T-helper 1 cell treated with Interleukin-12 subunit alpha and Interleukin-12 subunit beta and Interleukin-4 antibody, amounts not matched to agents 30 μg/mL and 1 μg/mL, for 36 hours (primary cell): ENCODE data around the gene CACNA2D3.

ENCODE experiments used
- H3K27ac Mint-ChIP-seq: one replicate; pipeline ENCODE4 v1.8.0; 2021; ENCODE audit warnings: mild to moderate bottlenecking, mixed read lengths
- H3K27me3 Mint-ChIP-seq: one replicate; pipeline ENCODE4 v1.8.0; 2021; ENCODE audit warnings: low read depth, mixed read lengths
- H3K36me3 Mint-ChIP-seq: one replicate; pipeline ENCODE4 v1.8.0; 2021; ENCODE audit warnings: low read depth, mixed read lengths
- H3K4me1 Mint-ChIP-seq: one replicate; pipeline ENCODE4 v1.8.0; 2021; ENCODE audit warnings: low read depth, mixed read lengths
- H3K4me3 Mint-ChIP-seq: one replicate; pipeline ENCODE4 v1.8.0; 2021; ENCODE audit warnings: mild to moderate bottlenecking, moderate library complexity, mixed read lengths
- H3K9me3 Mint-ChIP-seq: one replicate; pipeline ENCODE4 v1.8.0; 2021; ENCODE audit warnings: mixed read lengths

CACNA2D3 gene

GRCh38 chr3:54785976-54786375 is 663.6 kb downstream of the CACNA2D3 start:
- H3K4me3 Mint-ChIP-seq, result no peak overlapping the region
- no peaks in the 10 kb centered on the region for H3K36me3 Mint-ChIP-seq
- H3K9me3 Mint-ChIP-seq, result no peaks in the 10 kb centered on the region
- no peaks in the 10 kb centered on the region for H3K27me3 Mint-ChIP-seq
- no peaks in the 10 kb centered on the region for H3K4me1 Mint-ChIP-seq
- H3K27ac Mint-ChIP-seq, result no peak overlapping the region

DNA sequence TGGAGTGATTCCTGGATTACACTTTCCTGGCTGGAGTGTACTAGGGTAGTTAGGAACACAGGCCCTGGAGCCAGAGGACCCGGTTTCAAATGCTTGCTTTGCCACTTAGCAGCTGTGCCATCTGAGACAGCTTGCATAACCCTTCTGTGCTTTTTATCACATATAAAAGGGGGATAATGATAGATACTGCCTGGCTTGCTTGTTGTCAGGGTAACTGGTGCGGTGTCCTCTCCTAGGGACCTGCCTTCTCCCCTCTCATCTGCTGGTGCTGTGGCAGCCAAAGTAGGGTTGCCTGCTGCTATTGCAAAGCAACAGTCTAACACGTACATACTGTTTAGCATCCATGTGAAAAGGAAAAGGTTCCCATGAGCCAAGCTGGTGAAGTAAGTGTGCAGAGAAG is 667.7 kb downstream of the CACNA2D3 start:
- H3K4me3 Mint-ChIP-seq, result no peak overlapping the region

DNA sequence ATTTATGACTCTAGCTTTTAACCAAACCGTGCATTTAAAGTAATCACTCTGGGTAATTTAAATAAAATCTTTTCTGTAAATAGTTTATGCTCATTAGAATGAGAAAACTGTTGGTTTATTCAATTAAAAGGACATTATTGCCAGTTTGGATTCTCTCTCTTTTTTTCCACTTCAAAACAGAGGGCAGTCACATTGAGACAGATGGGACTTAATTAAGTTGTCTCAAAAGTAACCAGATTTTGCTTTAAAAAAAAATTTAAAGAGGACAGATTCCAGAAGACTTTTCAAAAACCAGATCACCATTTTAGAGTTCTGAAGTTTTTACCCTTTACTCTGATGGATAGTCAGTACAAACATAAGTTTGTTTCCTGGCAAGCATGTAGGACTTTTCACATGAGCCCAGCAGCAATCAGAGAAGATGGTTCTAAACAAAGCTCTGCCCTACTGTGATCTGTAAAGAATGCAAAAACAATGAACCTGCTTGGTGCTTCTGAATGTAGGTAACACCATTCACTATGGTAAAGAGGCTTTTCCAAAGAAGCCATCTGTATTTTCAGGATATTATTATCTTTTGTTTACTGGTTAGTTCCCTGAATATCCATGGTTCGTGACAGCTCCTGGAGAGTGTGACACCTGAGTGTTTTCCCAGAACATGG is 669.3 kb downstream of the CACNA2D3 start:
- no peaks in the 10 kb centered on the region for H3K27me3 Mint-ChIP-seq
- no peaks in the 10 kb centered on the region for H3K4me1 Mint-ChIP-seq
- H3K4me3 Mint-ChIP-seq, result no peak overlapping the region
- no peaks in the 10 kb centered on the region for H3K36me3 Mint-ChIP-seq
- H3K9me3 Mint-ChIP-seq, result no peaks in the 10 kb centered on the region
- no peak overlapping the region for H3K27ac Mint-ChIP-seq

More for the DNA sequence above, 667.7 kb downstream of the CACNA2D3 start:
- H3K9me3 Mint-ChIP-seq, result no peaks in the 10 kb centered on the region
- no peaks in the 10 kb centered on the region for H3K27me3 Mint-ChIP-seq
- H3K27ac Mint-ChIP-seq, result no peak overlapping the region
- no peaks in the 10 kb centered on the region for H3K36me3 Mint-ChIP-seq
- no peaks in the 10 kb centered on the region for H3K4me1 Mint-ChIP-seq

DNA sequence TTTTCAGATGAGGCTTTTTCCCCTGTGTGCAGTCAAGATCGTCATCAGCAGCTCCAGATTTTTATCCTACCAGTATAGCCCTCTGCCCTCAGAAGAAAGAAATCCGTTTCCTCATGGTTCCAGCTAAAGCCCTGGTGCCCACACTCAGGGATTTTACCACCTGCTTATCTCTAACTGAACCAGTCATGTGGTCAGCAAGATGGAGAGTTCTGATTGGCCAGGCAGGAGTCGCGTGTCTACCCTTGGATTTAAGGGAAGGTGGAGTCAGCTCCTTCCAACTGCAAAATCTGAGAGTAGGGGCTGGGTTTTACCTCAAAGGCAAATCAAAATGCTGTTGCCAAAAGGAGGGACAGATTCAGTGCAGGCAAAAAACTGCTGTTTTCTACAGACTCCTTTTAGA is 670.2 kb downstream of the CACNA2D3 start:
- no peaks in the 10 kb centered on the region for H3K4me1 Mint-ChIP-seq
- H3K9me3 Mint-ChIP-seq, result no peaks in the 10 kb centered on the region
- H3K4me3 Mint-ChIP-seq, result no peak overlapping the region
- H3K27me3 Mint-ChIP-seq, result no peaks in the 10 kb centered on the region
- H3K27ac Mint-ChIP-seq, result no peak overlapping the region
- H3K36me3 Mint-ChIP-seq, result no peaks in the 10 kb centered on the region

DNA sequence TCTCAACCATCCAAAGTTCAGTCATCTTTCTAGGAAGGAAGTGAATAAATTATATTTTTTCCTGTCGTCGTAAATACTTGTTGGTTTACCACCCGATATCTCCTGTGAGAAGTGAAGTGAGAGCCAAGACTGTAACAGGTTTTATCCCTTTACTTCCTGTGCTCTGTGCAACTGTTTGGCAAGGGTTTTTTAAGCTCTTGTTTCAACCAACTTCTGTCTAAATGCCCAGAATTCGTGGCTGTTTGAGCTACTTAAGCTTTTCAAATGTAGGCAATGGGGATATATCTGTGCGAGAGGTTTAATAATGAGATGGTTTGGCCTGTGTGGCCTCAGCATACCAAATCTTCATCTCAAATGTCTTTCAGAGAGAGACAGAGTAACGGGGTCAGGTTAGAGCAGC is 670.8 kb downstream of the CACNA2D3 start:
- Mint-ChIP-seq H3K9me3 (no peaks in the 10 kb centered on the region), H3K36me3 (no peaks in the 10 kb centered on the region), H3K27me3 (no peaks in the 10 kb centered on the region), H3K4me1 (no peaks in the 10 kb centered on the region), H3K4me3 (no peak overlapping the region), H3K27ac (no peak overlapping the region)

DNA sequence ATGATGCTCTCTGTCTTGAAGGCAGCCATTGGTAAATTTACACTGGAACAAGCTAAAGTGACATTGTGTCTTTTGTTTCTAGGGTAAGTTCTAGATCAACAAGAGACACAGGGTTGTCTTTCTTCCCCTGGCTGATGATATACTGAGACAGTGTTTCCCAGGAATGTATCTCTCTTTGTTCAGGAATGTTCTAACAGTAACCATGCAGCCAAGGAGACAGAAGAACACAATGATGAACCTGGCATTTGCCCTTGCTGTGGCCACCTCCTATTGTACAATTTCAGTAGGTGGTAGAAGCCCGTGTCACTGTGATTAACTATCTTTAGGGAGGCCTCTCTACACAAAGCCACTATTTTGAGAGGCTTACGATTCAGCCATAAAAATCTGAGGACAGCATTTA is 674.8 kb downstream of the CACNA2D3 start:
- no peaks in the 10 kb centered on the region for H3K4me1 Mint-ChIP-seq
- no peak overlapping the region for H3K27ac Mint-ChIP-seq
- no peaks in the 10 kb centered on the region for H3K9me3 Mint-ChIP-seq

GRCh38 chr3:54800478-54800877 is 678.1 kb downstream of the CACNA2D3 start:
- Mint-ChIP-seq H3K4me1 (no peaks in the 10 kb centered on the region), H3K9me3 (no peaks in the 10 kb centered on the region), H3K27ac (no peak overlapping the region)

More for the DNA sequence above, 674.8 kb downstream of the CACNA2D3 start:
- H3K4me3 Mint-ChIP-seq, result no peak overlapping the region
- no peaks in the 10 kb centered on the region for H3K36me3 Mint-ChIP-seq
- H3K27me3 Mint-ChIP-seq, result no peaks in the 10 kb centered on the region

GRCh38 chr3:54801977-54802376 is 679.6 kb downstream of the CACNA2D3 start:
- no peaks in the 10 kb centered on the region for H3K4me1 Mint-ChIP-seq
- H3K36me3 Mint-ChIP-seq, result no peaks in the 10 kb centered on the region
- no peak overlapping the region for H3K4me3 Mint-ChIP-seq
- H3K27me3 Mint-ChIP-seq, result no peaks in the 10 kb centered on the region
- H3K9me3 Mint-ChIP-seq, result no peaks in the 10 kb centered on the region
- no peak overlapping the region for H3K27ac Mint-ChIP-seq

More at GRCh38 chr3:54800478-54800877, 678.1 kb downstream of the CACNA2D3 start:
- H3K36me3 Mint-ChIP-seq, result no peaks in the 10 kb centered on the region
- H3K4me3 Mint-ChIP-seq, result no peak overlapping the region
- H3K27me3 Mint-ChIP-seq, result no peaks in the 10 kb centered on the region

DNA sequence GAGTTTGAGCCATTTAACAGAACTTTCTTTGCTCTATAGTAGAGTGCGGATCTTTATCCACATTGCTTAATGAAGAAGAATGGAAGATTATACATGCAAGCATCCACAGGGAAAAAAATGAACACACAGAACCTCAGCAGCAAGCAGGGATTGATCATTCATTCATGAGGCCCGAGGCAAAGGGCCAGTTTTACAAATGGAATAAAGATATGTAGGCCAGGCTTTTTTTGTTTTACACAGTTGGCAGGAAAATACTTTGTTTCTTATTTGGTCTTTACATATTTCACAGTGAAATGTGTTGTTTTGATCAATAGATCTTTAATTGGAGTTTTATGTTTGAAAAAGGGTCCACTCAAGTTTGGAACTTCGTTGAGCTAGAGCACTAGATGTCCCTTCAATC is 688.0 kb downstream of the CACNA2D3 start:
- Mint-ChIP-seq H3K27ac (no peak overlapping the region), H3K27me3 (no peaks in the 10 kb centered on the region), H3K9me3 (no peaks in the 10 kb centered on the region), H3K4me1 (no peaks in the 10 kb centered on the region), H3K36me3 (no peaks in the 10 kb centered on the region), H3K4me3 (no peak overlapping the region)

DNA sequence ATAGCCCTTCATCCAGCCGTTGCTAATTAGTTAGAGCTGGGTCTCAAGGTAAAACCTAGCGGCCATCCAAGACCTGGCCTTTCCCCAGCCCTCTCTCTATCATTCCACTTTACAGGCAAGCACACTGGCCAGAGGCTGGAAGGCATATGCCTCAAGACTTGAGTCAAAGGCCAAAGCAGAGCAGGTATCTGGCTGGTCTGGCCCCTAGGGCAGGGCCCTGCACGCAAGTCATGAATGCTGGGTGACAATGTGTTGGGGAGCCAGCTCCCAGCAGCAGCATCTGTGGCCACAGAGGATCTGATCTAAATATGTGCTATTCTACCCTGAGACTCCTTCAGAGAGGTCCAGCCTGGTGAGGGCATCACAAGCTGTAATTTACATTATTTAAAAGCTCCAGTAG is 691.9 kb downstream of the CACNA2D3 start:
- Mint-ChIP-seq H3K27ac (no peak overlapping the region), H3K4me3 (no peak overlapping the region), H3K27me3 (no peaks in the 10 kb centered on the region), H3K4me1 (no peaks in the 10 kb centered on the region), H3K36me3 (no peaks in the 10 kb centered on the region), H3K9me3 (no peaks in the 10 kb centered on the region)

DNA sequence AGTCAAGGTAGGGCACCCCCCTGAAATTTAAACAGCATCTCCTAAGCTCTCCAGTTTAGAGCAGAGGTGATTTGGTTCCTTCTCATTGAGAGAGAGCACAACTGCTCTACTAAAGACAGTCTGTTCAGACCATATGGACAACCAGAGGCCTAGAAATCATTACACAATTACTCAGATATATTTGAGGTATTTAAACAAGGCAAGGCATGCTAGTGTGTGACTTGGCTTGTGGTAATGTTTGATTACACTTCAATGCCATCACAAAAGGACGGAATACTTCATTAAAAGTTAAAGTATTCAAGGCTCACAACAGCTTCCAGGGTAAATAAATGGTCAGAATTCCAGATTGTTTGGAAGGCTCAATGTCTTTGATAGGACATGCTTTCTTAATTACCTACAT is 695.3 kb downstream of the CACNA2D3 start:
- Mint-ChIP-seq H3K27ac (no peak overlapping the region), H3K36me3 (no peaks in the 10 kb centered on the region), H3K4me1 (no peaks in the 10 kb centered on the region), H3K4me3 (no peak overlapping the region), H3K9me3 (no peaks in the 10 kb centered on the region), H3K27me3 (no peaks in the 10 kb centered on the region)

DNA sequence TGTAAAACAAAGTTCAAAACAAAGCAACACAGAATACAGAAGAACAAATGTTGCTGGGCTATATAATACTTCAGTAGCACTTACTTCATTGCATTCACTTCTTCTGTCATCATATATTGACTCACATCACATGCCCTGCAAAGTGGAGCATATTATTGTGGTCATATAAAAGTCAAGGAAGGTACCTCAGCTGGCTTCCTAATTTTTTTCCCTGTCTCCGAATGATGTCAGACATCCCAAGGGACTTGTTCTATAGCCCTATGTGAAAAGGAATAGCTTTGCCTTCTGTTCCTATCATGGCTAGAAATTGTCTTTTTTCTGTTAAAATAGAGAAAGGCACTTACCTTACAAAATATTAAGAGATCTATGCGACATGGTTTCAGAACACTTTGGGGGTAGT is 696.1 kb downstream of the CACNA2D3 start:
- H3K36me3 Mint-ChIP-seq, result no peaks in the 10 kb centered on the region
- H3K27me3 Mint-ChIP-seq, result no peaks in the 10 kb centered on the region

GRCh38 chr3:54818942-54819341 is 696.6 kb downstream of the CACNA2D3 start:
- Mint-ChIP-seq H3K27ac (no peak overlapping the region), H3K27me3 (no peaks in the 10 kb centered on the region), H3K4me3 (no peak overlapping the region), H3K36me3 (no peaks in the 10 kb centered on the region), H3K4me1 (no peaks in the 10 kb centered on the region), H3K9me3 (no peaks in the 10 kb centered on the region)

More for the DNA sequence above, 696.1 kb downstream of the CACNA2D3 start:
- Mint-ChIP-seq H3K9me3 (no peaks in the 10 kb centered on the region), H3K4me1 (no peaks in the 10 kb centered on the region), H3K27ac (no peak overlapping the region), H3K4me3 (no peak overlapping the region)

DNA sequence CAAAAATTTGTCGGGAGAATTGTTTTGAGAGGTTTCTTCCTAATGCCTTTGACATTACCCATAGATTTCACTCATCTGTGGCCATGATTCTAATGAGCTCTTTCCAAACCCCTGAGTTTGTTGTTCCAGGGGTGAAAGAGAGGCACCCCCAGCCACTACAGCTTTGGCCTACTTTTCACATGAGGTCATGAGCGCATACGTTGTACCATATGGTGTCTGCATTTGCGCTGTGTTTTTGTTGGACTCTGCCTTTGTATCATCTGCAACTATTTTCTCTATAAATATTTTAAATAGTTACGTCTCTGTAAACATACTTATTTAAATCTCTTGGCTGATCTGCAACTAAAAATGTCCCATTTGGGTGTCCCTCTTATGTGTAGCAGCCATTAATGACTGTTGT is 697.6 kb downstream of the CACNA2D3 start:
- H3K27ac Mint-ChIP-seq, result no peak overlapping the region
- H3K36me3 Mint-ChIP-seq, result no peaks in the 10 kb centered on the region
- no peaks in the 10 kb centered on the region for H3K4me1 Mint-ChIP-seq
- no peaks in the 10 kb centered on the region for H3K9me3 Mint-ChIP-seq
- H3K27me3 Mint-ChIP-seq, result no peaks in the 10 kb centered on the region
- no peak overlapping the region for H3K4me3 Mint-ChIP-seq

DNA sequence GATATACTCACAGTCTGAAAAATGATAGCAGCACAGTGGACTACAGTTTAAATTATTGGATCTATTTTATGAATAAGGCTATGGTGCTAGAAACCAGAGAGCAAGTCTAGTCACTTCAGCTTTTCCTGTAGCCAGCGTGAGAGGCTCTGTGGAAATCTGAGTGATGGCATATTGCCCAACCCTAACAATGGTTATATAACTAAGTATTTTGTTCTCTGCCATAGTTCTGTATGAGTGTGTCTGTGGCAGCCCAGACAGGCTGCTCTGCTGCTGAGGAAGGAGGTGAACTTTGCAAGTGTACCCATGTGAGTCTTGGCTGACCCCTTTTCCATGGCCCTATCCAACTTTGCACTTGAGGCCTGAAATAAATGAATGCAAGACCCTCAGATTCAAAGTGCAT is 699.9 kb downstream of the CACNA2D3 start:
- Mint-ChIP-seq H3K27me3 (no peaks in the 10 kb centered on the region), H3K36me3 (no peaks in the 10 kb centered on the region), H3K4me3 (no peak overlapping the region), H3K9me3 (no peaks in the 10 kb centered on the region), H3K27ac (no peak overlapping the region), H3K4me1 (no peaks in the 10 kb centered on the region)

DNA sequence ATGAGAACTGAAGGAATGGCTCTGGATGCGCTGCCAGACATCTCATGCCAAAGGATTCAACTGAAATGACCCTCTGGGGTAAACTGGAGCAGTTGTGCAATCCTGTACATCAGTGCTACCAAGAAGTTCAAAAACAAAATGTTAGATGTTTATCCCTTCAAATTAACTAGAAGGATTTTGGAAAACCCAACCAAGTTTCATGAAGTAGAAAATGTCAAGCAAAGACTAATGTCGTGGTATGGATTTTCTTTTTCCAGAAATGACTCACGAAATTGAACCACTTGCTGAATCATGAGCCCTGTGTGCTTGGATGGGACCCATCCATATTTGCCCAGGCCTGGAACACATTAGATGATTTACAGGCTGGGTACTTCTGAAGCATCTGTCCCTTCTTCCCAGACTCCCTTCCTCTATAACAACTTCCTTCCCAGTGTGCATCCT is 703.9 kb downstream of the CACNA2D3 start:
- no peaks in the 10 kb centered on the region for H3K4me1 Mint-ChIP-seq
- H3K36me3 Mint-ChIP-seq, result no peaks in the 10 kb centered on the region
- H3K4me3 Mint-ChIP-seq, result no peak overlapping the region
- no peaks in the 10 kb centered on the region for H3K27me3 Mint-ChIP-seq
- H3K27ac Mint-ChIP-seq, result no peak overlapping the region
- no peaks in the 10 kb centered on the region for H3K9me3 Mint-ChIP-seq
